ENCODE results near the gene NPHP4. TPM values are rescaled to one million over a fixed set of nuclear protein-coding genes. Genes with fewer than 3 reads are reported as not detected.

NPHP4 gene
- total and polyA plus RNA-seq, 9 of the 15 experiments (the other 6 are each of a cell fraction or from before 2014, with no cell fraction given), result 0.52 to 26.2 (median 6.7) TPM

DNA sequence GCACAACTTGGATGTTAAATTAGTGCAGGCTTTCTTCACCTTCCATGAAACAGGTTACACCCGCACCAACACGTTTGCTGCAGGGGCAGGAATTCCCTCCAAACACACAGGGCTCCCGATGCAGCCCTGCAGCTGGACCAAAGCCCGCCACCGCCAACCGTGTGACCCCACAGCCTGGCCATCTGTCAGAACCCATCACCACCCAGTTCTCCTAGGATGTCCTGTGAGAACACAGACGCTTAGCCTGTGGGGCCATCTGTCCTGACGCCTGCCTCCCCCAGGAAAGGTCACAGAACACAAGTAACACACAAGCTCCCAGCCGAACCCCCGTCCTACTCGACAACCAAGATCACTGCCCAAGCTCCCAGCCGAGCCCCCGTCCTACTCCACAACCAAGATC, 108.1 kb downstream of the NPHP4 start (continued):
- TF ChIP-seq ZNF143 (CRISPR knock-in tag; IDR thresholded peaks at IDR 0.05) (no peak), RAD21 (CRISPR knock-in tag; conservative IDR thresholded peaks at IDR 0.05 in 1 of 2, IDR thresholded peaks at IDR 0.05 in 1 of 2) (no peak), ZNF830 (CRISPR knock-in tag; IDR thresholded peaks at IDR 0.05) (no peak), NEUROD1 (IDR thresholded peaks at IDR 0.05; ENCODE audit: borderline replicate concordance, low read depth, low read length, partially characterized antibody) (no peak), SRSF3 (IDR thresholded peaks at IDR 0.05; ENCODE audit: insufficient read depth, low read length) (no peak)
- TF ChIP-seq, protein P1, sequence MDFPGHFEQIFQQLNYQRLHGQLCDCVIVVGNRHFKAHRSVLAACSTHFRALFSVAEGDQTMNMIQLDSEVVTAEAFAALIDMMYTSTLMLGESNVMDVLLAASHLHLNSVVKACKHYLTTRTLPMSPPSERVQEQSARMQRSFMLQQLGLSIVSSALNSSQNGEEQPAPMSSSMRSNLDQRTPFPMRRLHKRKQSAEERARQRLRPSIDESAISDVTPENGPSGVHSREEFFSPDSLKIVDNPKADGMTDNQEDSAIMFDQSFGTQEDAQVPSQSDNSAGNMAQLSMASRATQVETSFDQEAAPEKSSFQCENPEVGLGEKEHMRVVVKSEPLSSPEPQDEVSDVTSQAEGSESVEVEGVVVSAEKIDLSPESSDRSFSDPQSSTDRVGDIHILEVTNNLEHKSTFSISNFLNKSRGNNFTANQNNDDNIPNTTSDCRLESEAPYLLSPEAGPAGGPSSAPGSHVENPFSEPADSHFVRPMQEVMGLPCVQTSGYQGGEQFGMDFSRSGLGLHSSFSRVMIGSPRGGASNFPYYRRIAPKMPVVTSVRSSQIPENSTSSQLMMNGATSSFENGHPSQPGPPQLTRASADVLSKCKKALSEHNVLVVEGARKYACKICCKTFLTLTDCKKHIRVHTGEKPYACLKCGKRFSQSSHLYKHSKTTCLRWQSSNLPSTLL (IDR thresholded peaks at IDR 0.05), result no peak

GRCh38 chr1:5883129-5884048, 108.8 kb downstream of the NPHP4 start:
- no peak for FAIRE-seq
- Histone ChIP-seq H3K27ac (ENCODE audit: extremely low read depth, low read depth, low read length) (no peak overlapping the region), H3K9me1 (ENCODE audit: control insufficient read depth, insufficient read depth, low read length) (peaks cover 19% of the 10 kb centered on the region), H3K4me3 (no peak overlapping the region), H3K36me3 (ENCODE audit: control insufficient read depth, insufficient read depth, low read length) (peaks cover 31% of the 10 kb centered on the region; the same call in 2 of the 3 replicates), H3K4me2 (ENCODE audit: insufficient read depth, low read length) (no peak overlapping the region), H2AFZ (ENCODE audit: low read depth, low read length) (no peak overlapping the region), H4K20me1 (replicated peaks; ENCODE audit: control insufficient read depth, insufficient read depth, low read length) (peaks cover 50% of the 10 kb centered on the region), H3K79me2 (ENCODE audit: control insufficient read depth, insufficient read depth, low read length) (no peaks in the 10 kb centered on the region), H3K9me3 (replicated peaks; ENCODE audit: control insufficient read depth, insufficient read depth, low read depth, low read length) (no peaks in the 10 kb centered on the region), H3K9ac (ENCODE audit: insufficient read depth in 1 of 2, low read depth in 2 of 2, low read length in 2 of 2) (no peak overlapping the region), H3K27me3 (ENCODE audit: control insufficient read depth in 2 of 2, insufficient read depth in 2 of 2, low read length in 2 of 2) (no peaks in the 10 kb centered on the region), H3K4me1 (replicated peaks in 1 of 2; ENCODE audit: control insufficient read depth in 2 of 2, insufficient read depth in 2 of 2, low read length in 2 of 2) (peaks cover 19 to 48% of the 10 kb centered on the region in 2 experiments)
- ChIA-PET CTCF (ENCODE audit: low intra/inter-chr PET ratio) (interaction anchor here (0.5 kb wide), 1 partner anchor 284 kb away, joined by 4 read pairs; no protein-coding TSS in a partner anchor), POLR2A (interaction anchor here (0.6 kb wide), 1 partner anchor 109 kb away, joined by 3 read pairs; no protein-coding TSS in a partner anchor)
- WGBS (ENCODE audit: insufficient coverage, low coverage, missing lambda C conversion rate), result 90% methylated on average over 30 of the region's 30 CpGs
- in situ Hi-C loops (cut with MboI) (no loop called here), intact Hi-C loops (cut with micrococcal nuclease) (no loop called here)
- no TSS peak for BruUV-seq (replicated peaks)
- DNase-seq (ENCODE audit: extremely low read depth in 1 of 4, low spot score in 3 of 4), result no peak
- no peak for ATAC-seq
- TF ChIP-seq ZBTB7A (IDR thresholded peaks at IDR 0.05; ENCODE audit: borderline replicate concordance, control insufficient read depth, low read depth, low read length) (no peak), ATF6 (CRISPR knock-in tag; IDR thresholded peaks at IDR 0.05) (no peak), ZNF583 (CRISPR knock-in tag; IDR thresholded peaks at IDR 0.05) (no peak), TFAP4 (CRISPR knock-in tag; IDR thresholded peaks at IDR 0.05; ENCODE audit: borderline replicate concordance) (no peak)
